ENCODE data around the gene TRIM67. TPM values are rescaled to one million over a fixed set of nuclear protein-coding genes. Genes with fewer than 3 reads are reported as not detected.
"Not testable (repeated sequence)": the region's sequence is repeated elsewhere in the genome, so short reads cannot be mapped to it uniquely, and the experiment has no call there.

The TRIM67 gene
- total and polyA plus RNA-seq, 8 donors = 0.06 to 1.5 (median 0.77) TPM; not detected in 1

DNA sequence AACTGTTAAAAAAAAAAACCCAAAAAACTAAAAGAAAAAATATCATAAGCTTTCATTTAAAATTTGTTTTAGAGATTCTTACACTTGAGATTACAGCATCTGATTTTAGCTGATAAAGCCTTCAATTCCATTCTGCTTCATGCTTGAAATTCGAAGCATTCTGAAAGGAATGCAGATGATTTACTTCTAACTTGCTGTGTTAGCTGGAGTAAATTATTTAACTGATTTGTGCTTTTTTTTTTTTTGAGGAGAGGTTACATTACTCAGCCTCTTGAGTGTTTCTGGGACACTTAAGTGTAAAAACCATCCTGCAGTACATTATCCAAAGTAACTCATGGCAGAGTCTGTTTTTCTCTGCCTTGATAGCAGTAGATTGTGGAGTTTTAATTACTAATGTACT is 4.5 kb upstream of the TRIM67 start:
- intact Hi-C loops (cut with DNase I) = no loop called here
- TF ChIP-seq CTCF (IDR thresholded peaks at IDR 0.05) = no peak
- ATAC-seq (peak; percentile 10), DNase-seq (no peak)
- Histone ChIP-seq H3K27me3 (peaks cover 21 to 74% of the 10 kb centered on the region in 2 donors), H3K4me1 (peaks cover under 1 to 15% of the 10 kb centered on the region in 2 donors), H3K4me3 (no peak overlapping the region), H3K9me3 (no peaks in the 10 kb centered on the region), H3K27ac (no peak overlapping the region), H3K36me3 (no peaks in the 10 kb centered on the region)

DNA sequence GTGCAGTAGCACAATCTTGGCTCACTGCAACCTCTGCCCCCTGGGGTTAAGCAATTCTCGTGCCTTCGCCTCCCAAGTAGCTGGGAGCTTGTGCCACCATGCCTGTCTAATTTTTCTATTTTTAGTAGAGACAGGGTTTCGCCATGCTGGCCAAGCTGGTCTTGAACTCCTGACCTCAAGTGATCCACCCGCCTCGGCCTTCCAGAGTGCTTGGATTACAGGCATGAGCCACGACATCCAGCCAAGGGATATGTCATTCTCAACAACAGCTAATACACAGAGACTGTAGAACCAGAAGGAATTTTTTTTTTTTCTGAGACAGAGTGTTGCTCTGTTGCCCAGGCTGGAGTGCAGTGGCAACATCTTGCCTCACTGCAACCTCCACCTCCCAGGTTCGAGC is 3.7 kb upstream of the TRIM67 start:
- intact Hi-C loops (cut with DNase I); DNase-seq; H3K36me3 ChIP-seq; H3K9me3 ChIP-seq; H3K4me3 ChIP-seq; H3K27ac ChIP-seq; ATAC-seq: not testable (repeated sequence)
- H3K4me1 ChIP-seq = peaks cover 9 to 23% of the 10 kb centered on the region in 2 donors
- H3K27me3 ChIP-seq = peaks cover 29 to 82% of the 10 kb centered on the region in 2 donors

GRCh38 chr1:231159202-231159962 is 2.5 kb upstream of the TRIM67 start:
- Histone ChIP-seq H3K27ac (no peak overlapping the region), H3K36me3 (no peaks in the 10 kb centered on the region), H3K4me1 (peaks cover 11 to 30% of the 10 kb centered on the region in 2 donors), H3K27me3 (peaks cover 42 to 94% of the 10 kb centered on the region in 2 donors), H3K9me3 (no peaks in the 10 kb centered on the region), H3K4me3 (no peak overlapping the region)
- no peak for DNase-seq
- intact Hi-C loops (cut with DNase I) = no loop called here
- no peak for TF ChIP-seq CTCF (IDR thresholded peaks at IDR 0.05)
- no peak for ATAC-seq

DNA sequence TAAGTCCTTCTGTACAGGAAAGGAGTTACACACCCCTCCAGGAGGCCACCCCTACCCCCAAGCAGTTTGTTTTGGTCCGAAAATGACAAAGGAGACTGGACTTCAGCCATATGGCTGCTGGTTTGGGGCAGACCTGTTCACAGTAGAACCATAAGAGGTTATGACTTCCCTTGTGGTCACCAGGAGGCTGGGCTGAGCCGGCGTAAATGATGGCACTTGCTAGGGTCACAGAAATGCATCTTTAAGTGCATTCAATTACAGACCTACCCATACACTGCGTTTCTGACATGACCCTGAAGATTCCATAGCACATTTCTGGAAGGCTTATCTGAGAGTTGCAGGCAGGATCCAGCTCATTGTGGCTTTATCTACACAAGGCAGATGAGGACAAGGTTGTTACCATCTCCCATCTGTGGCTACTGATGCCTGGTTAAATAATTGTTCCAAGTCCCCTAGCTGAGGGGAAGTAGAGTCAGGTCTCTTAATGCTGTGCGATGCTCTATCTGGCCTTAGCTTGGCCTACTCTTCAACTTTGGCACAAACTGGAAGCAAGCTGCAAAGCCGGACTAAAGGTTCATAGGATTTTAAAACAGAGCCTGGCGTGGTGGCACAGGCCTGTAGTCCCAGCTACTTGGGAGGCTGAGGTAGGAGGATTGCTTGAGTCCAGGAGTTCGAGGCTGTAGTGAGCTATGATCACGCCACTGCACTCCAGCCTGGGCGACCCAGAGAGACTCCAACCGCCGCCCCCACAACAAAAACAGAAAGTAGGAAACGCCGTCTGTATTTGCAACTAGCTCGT is 1.7 kb upstream of the TRIM67 start:
- no peak for TF ChIP-seq CTCF (IDR thresholded peaks at IDR 0.05)
- H3K9me3 ChIP-seq = no peaks in the 10 kb centered on the region
- H3K4me3 ChIP-seq = no peak overlapping the region
- no peaks in the 10 kb centered on the region for H3K36me3 ChIP-seq
- ATAC-seq (no peak), DNase-seq (no peak)
- H3K27me3 ChIP-seq = peaks cover 50 to 96% of the 10 kb centered on the region in 2 donors
- intact Hi-C loops (cut with DNase I) = no loop called here
- H3K27ac ChIP-seq = no peak overlapping the region
- H3K4me1 ChIP-seq = peaks cover 11 to 30% of the 10 kb centered on the region in 2 donors

DNA sequence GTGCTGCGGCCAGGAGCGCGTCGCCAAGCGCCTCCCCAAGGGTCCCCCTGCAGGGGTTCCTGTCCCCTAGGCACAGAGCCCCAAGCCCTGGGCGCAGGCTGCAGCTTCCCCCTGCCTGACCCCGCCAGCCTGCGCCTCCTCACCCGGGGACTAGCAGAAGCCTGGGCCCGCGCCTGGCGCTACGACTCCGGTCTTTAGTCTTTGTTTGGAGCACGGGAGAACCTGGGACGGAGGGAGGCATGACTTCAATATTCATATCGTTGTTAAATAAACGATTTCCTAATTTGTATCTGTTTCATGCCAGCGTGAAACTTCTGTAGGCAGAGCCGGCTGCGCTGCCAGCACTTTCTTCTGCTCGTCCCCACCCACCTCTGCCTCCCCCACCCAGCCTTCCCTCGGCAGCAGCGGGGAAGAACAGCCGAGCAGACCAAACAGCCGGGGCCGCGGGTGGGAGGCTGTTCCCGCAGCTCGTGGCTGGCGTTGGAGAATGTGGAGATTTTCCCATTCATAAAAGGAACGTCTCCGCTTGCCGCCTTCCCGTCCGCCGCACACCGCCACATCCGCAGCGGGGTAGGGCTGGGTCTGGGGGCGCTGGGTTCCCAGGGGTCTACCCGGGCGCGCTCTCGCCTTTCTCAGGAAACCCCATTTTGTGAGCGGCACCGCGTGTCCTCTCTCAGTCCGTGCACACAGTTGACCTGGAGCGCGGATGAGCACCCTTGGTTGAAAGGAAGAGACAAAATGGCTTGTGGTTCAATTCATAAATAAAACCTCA is 777 bp upstream of the TRIM67 start:
- intact Hi-C loops (cut with DNase I) = no loop called here
- Histone ChIP-seq H3K27ac (no peak overlapping the region), H3K4me3 (no peak overlapping the region), H3K36me3 (no peaks in the 10 kb centered on the region), H3K27me3 (peaks cover 50 to 98% of the 10 kb centered on the region in 2 donors), H3K9me3 (no peaks in the 10 kb centered on the region), H3K4me1 (peaks cover 11 to 30% of the 10 kb centered on the region in 2 donors)
- no peak for TF ChIP-seq CTCF (IDR thresholded peaks at IDR 0.05)
- ATAC-seq = no peak
- peak in 1 of 4 donors; percentile 73 for DNase-seq
